Measurements from ENCODE around the gene PCGF1.
"Not testable (repeated sequence)": the region's sequence is repeated elsewhere in the genome, so short reads cannot be mapped to it uniquely, and the experiment has no call there.

PCGF1 gene

DNA sequence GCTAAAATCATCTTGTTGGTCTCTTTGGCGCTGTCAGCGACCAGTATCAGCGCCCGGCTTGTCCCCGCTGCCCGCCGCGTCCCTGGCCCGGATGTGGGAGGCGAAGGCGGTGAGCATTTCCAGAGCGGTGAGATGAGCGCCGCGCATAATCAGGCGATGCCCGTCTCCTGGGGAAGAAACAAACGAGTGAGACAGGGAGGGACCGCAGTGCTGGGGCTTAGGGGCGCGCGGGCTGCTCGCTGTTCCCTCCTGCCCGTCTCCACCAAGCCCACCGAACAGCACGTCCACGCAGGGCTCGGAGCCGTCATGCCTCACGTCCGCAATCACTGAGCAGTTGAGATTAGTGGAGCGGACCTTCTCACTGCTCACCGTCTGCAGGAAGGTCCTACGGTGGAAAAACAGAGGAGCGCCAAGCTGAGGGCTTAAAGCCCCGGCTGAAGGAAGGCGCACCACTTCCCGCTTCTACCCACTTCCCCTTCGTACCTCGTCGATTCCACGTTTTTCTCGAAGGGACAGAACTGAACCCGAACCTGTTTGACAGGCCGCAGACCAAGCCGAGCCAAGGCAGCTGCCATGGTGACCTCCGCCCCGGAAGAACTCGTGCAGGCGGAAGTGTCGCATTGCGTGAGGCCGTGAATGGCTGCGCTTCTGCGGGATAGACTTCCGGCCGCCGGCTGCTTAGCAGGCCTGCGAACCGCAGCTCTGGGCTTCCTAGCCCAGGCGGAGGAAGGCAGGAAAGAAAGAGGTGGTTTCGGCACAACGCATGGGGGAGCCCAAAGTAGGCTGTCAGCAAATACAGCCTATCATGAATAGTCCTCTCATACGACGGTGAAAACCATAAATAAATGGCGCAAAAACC, 35.2 kb downstream of the PCGF1 start, which contains the start of gene MRPL53:
Gene MRPL53, minus strand, starts transcription at position 595 of the 859 bp plus-strand sequence. Its CDS starts 20 bp downstream, at position 575.
- H3K4me1 Mint-ChIP-seq: peaks cover 40% of the 10 kb centered on the region
- CTCF ChIA-PET: interaction anchor here (0.6 to 3.4 kb wide), 9 partner anchors 10 to 113 kb away, joined by 3 to 27 read pairs (median 4); partner anchors contain the start of genes CCDC142, INO80B, TTC31 and WBP1
- no peaks in the 10 kb centered on the region for H3K9me3 Mint-ChIP-seq

GRCh38 chr2:74471332-74472065, 36.0 kb downstream of the PCGF1 start:
- Mint-ChIP-seq H3K4me1 (peaks cover 40% of the 10 kb centered on the region), H3K27ac (peak overlapping the region; percentile 99), H3K4me3 (peak overlapping the region; percentile 96), H3K36me3 (peaks cover 38% of the 10 kb centered on the region), H3K9me3 (no peaks in the 10 kb centered on the region), H3K27me3 (peaks cover 7% of the 10 kb centered on the region)
- no peak for DNase-seq
- CTCF ChIA-PET: interaction anchor here (1.0 to 2.9 kb wide), 2 partner anchors 10 to 13 kb away, joined by 3 to 27 read pairs; partner anchors contain the start of genes CCDC142, TTC31 and WBP1

More for the DNA sequence above, 35.2 kb downstream of the PCGF1 start, which contains the start of gene MRPL53:
- H3K36me3 Mint-ChIP-seq: peaks cover 38% of the 10 kb centered on the region
- peak within 1 kb of the TSS; percentile 99 for H3K27ac Mint-ChIP-seq
- H3K27me3 Mint-ChIP-seq: peaks cover 7% of the 10 kb centered on the region
- peak within 1 kb of the TSS; percentile 96 for H3K4me3 Mint-ChIP-seq
- peak; percentile 97 for DNase-seq

DNA sequence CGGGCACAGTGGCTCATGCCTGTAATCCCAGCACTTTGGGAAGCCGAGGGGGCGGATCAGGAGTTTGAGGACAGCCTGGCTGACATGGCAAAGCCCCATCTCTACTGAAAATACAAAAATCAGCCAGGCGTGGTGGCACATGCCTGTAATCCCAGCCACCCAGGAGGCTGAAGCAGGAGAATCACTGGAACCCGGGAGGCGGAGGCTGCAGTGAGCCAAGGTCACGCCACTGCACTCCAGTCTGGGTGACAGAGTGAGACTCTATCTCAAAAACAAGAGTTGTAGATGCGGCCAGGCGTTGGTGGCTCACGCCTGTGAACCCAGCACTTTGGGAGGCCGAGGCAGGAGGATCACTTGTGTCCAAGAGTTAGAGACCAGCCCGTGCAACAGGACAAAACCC, 36.8 kb downstream of the PCGF1 start:
- H3K27me3 Mint-ChIP-seq, DNase-seq, H3K9me3 Mint-ChIP-seq: not testable (repeated sequence)
- Mint-ChIP-seq H3K4me1 (peaks cover 44% of the 10 kb centered on the region), H3K27ac (peak overlapping the region; percentile 86), H3K36me3 (peaks cover 37% of the 10 kb centered on the region), H3K4me3 (peak overlapping the region; percentile 66)
- CTCF ChIA-PET: interaction anchor here (2.9 kb wide), 1 partner anchor 11 kb away, joined by 27 read pairs; the partner anchor contains the start of genes CCDC142 and TTC31

GRCh38 chr2:74464406-74464805, 43.1 kb downstream of the PCGF1 start:
- CTCF ChIA-PET: interaction anchor here (1.1 to 1.2 kb wide), 3 partner anchors 18 to 67 kb away, joined by 3 to 4 read pairs (median 4); partner anchors contain the start of genes C2orf81, CCDC142 and TTC31
- Mint-ChIP-seq H3K27ac (peak overlapping the region; percentile 74), H3K4me3 (peak overlapping the region; percentile 98), H3K36me3 (peaks cover 19% of the 10 kb centered on the region), H3K27me3 (peaks cover 3% of the 10 kb centered on the region), H3K4me1 (peaks cover 36% of the 10 kb centered on the region), H3K9me3 (no peaks in the 10 kb centered on the region)
- no peak for DNase-seq

- no peak for DNase-seq
- H3K4me1 Mint-ChIP-seq: peaks cover 45% of the 10 kb centered on the region
- H3K27ac Mint-ChIP-seq: peak overlapping the region; percentile 54
- CTCF ChIA-PET: no interaction called here
- peaks cover 19% of the 10 kb centered on the region for H3K36me3 Mint-ChIP-seq
- H3K27me3 Mint-ChIP-seq: peaks cover 3% of the 10 kb centered on the region
- H3K4me3 Mint-ChIP-seq: peak overlapping the region; percentile 31
- H3K9me3 Mint-ChIP-seq: no peaks in the 10 kb centered on the region
Measured at GRCh38 chr2:74462786-74463105, 44.7 kb downstream of the PCGF1 start.

DNA sequence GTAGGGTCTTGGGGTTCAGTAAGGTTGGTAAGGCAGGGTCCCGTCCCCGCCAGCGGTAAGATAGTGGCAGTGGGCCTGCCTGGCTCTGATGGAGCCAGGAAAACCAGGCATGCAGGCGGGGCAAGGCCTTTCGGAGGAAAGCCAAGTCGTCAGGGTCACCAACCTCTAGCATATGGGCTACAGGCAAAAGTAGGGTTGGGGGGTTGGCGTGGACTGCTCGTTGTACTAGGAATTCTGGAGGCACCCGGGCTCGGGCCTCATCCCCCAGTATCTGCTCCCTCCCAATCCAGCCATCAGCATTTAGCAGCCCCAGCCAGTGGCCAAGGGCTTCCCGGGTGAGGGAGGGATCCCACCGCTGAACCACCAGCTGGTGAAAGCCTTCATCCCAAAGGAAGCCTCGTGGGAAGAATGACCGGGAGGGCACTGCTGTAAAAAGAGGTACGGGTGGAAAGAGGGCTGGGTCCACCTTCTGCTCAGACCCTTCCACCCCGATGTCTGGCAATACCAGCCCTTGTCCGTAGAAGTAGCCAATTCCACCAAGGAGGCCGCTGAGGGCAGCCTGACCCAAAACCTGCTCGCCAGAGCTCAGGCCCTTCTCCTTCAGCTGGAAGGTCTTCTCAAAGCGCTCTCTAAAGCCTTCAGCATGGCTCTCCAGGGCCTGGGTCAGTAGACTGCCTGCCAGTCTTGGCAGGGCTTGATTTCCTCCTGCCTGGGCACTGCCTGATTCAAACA, 45.3 kb downstream of the PCGF1 start:
- no peak for DNase-seq
- Mint-ChIP-seq H3K27me3 (peaks cover 3% of the 10 kb centered on the region), H3K4me1 (peaks cover 48% of the 10 kb centered on the region), H3K27ac (no peak overlapping the region), H3K9me3 (no peaks in the 10 kb centered on the region), H3K36me3 (peaks cover 20% of the 10 kb centered on the region), H3K4me3 (no peak overlapping the region)
- CTCF ChIA-PET: interaction anchor here (0.9 to 1.2 kb wide), 3 partner anchors 13 to 124 kb away, joined by 3 read pairs; no protein-coding TSS in a partner anchor

GRCh38 chr2:74461187-74462053, 46.1 kb downstream of the PCGF1 start:
- Mint-ChIP-seq H3K9me3 (no peaks in the 10 kb centered on the region), H3K36me3 (peaks cover 24% of the 10 kb centered on the region), H3K4me1 (peaks cover 56% of the 10 kb centered on the region), H3K27me3 (peaks cover 3% of the 10 kb centered on the region), H3K27ac (no peak overlapping the region), H3K4me3 (no peak overlapping the region)
- DNase-seq: peak; percentile 45
- CTCF ChIA-PET: interaction anchor here (0.9 to 2.1 kb wide), 4 partner anchors 14 to 125 kb away, joined by 3 to 7 read pairs (median 3); no protein-coding TSS in a partner anchor

DNA sequence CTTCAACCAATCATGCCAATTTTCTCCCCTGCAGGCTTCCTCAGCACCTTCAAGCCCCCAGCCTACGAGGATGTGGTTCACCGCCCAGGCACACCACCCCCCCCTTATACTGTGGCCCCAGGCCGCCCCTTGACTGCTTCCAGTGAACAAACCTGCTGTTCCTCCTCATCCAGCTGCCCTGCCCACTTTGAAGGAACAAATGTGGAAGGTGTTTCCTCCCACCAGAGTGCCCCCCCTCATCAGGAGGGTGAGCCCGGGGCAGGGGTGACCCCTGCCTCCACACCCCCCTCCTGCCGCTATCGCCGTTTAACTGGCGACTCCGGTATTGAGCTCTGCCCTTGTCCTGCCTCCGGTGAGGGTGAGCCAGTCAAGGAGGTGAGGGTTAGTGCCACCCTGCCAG, 47.3 kb downstream of the PCGF1 start:
- not testable (repeated sequence) for H3K27ac Mint-ChIP-seq, H3K27me3 Mint-ChIP-seq, DNase-seq, H3K9me3 Mint-ChIP-seq
- H3K36me3 Mint-ChIP-seq: peaks cover 33% of the 10 kb centered on the region
- H3K4me1 Mint-ChIP-seq: peaks cover 58% of the 10 kb centered on the region
- peak overlapping the region; percentile 56 for H3K4me3 Mint-ChIP-seq
- CTCF ChIA-PET: interaction anchor here (1.8 to 2.1 kb wide), 2 partner anchors 22 to 72 kb away, joined by 5 to 7 read pairs; no protein-coding TSS in a partner anchor

DNA sequence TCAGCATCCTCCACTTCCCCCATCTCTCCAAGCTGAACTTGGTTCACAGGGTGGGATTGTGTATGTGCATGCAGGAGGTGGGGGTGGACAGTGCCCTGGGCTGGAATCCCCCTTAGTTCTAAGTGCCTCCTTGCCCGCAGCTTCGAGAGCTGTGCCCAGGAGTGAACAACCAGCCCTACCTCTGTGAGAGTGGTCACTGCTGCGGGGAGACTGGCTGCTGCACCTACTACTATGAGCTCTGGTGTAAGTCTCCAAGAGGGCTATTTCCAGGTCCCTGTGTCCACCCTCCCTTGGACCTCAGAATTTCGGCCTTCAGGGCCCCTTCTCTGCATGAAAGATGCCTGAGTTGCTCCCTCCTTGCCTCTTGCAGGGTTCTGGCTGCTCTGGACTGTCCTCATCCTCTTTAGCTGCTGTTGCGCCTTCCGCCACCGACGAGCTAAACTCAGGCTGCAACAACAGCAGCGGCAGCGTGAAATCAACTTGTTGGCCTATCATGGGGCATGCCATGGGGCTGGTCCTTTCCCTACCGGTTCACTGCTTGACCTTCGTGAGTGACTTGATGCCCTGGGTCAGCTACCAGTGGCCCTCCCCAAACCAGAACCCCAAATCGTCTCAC, 47.9 kb downstream of the PCGF1 start:
- H3K27ac Mint-ChIP-seq: peak overlapping the region; percentile 98
- H3K4me1 Mint-ChIP-seq: peaks cover 63% of the 10 kb centered on the region
- peaks cover 36% of the 10 kb centered on the region for H3K36me3 Mint-ChIP-seq
- peak overlapping the region; percentile 92 for H3K4me3 Mint-ChIP-seq
- CTCF ChIA-PET: interaction anchor here (0.8 to 2.1 kb wide), 3 partner anchors 22 to 256 kb away, joined by 3 to 7 read pairs (median 5); no protein-coding TSS in a partner anchor
- not testable (repeated sequence) for H3K27me3 Mint-ChIP-seq, H3K9me3 Mint-ChIP-seq, DNase-seq

- CTCF ChIA-PET: interaction anchor here (0.8 to 1.8 kb wide), 5 partner anchors 14 to 256 kb away, joined by 3 to 7 read pairs (median 3); partner anchors contain the start of gene MRPL53
- H3K9me3 Mint-ChIP-seq: no peaks in the 10 kb centered on the region
- peaks cover 64% of the 10 kb centered on the region for H3K4me1 Mint-ChIP-seq
- peak overlapping the region; percentile 92 for H3K4me3 Mint-ChIP-seq
- no peaks in the 10 kb centered on the region for H3K27me3 Mint-ChIP-seq
- H3K36me3 Mint-ChIP-seq: peaks cover 38% of the 10 kb centered on the region
- peak overlapping the region; percentile 98 for H3K27ac Mint-ChIP-seq
- peak; percentile 43 for DNase-seq
Measured at GRCh38 chr2:74458938-74459363, 48.5 kb downstream of the PCGF1 start.

- H3K4me1 Mint-ChIP-seq: peaks cover 64% of the 10 kb centered on the region
- H3K27me3 Mint-ChIP-seq: no peaks in the 10 kb centered on the region
- H3K36me3 Mint-ChIP-seq: peaks cover 37% of the 10 kb centered on the region
- H3K4me3 Mint-ChIP-seq: peak within 1 kb of the TSS; percentile 92
- CTCF ChIA-PET: interaction anchor here (0.6 to 1.9 kb wide), 8 partner anchors 13 to 257 kb away, joined by 3 to 11 read pairs (median 4); partner anchors contain the start of gene MRPL53
- no peaks in the 10 kb centered on the region for H3K9me3 Mint-ChIP-seq
- peak within 1 kb of the TSS; percentile 98 for H3K27ac Mint-ChIP-seq
- DNase-seq: peak; percentile 100
Measured at GRCh38 chr2:74458132-74458937, 49.2 kb downstream of the PCGF1 start, which contains the start of gene WBP1. Gene WBP1, plus strand, starts transcription at chr2:74458438. Its CDS starts 165 bp downstream, at chr2:74458603.

Measured in activated naive CD4-positive, alpha-beta T cell treated with anti-CD3 and anti-CD28 coated beads, Interleukin-2, amount 10 ng/mL, durations not matched to agents 7 days and 5 days (primary cell).